Mesenchymal stem cell (in vitro differentiated cells and primary cell): ENCODE results near the gene NDC1.
"Not testable (repeated sequence)": the region's sequence is repeated elsewhere in the genome, so short reads cannot be mapped to it uniquely, and the experiment has no call there.

Source experiments
- DNase-seq: peaks from one replicate; pipeline ENCODE4 v3.0.0-alpha.2; 2013
- H2AFZ ChIP-seq: one replicate; pipeline ENCODE4 v1.6.1; 2013; ENCODE audit warnings: low read depth, mild to moderate bottlenecking, control low read depth, inconsistent platforms, low read length, moderate library complexity
- H2AK5ac ChIP-seq: 2 replicates; pipeline ENCODE4 v1.6.1; 2013; ENCODE audit warnings: low read length, moderate library complexity, mild to moderate bottlenecking, inconsistent platforms; ENCODE audit not compliant: severe bottlenecking
- H2BK120ac ChIP-seq: one replicate; pipeline ENCODE4 v1.6.1; 2013; ENCODE audit warnings: low read depth, mild to moderate bottlenecking, inconsistent platforms, low read length, moderate library complexity
- H2BK12ac ChIP-seq, 2 experiments: one replicate each; pipeline ENCODE4 v1.6.1; 2013; ENCODE audit warnings: inconsistent platforms in 2 of 2, low read length in 2 of 2, mild to moderate bottlenecking in 2 of 2, moderate library complexity in 2 of 2, control low read depth in 1 of 2
- H2BK15ac ChIP-seq: one replicate; pipeline ENCODE4 v1.6.1; 2013; ENCODE audit warnings: mild to moderate bottlenecking, low read depth, inconsistent platforms; ENCODE audit not compliant: poor library complexity, severe bottlenecking
- H2BK5ac ChIP-seq: 2 replicates; pipeline ENCODE4 v1.6.1; 2013; ENCODE audit warnings: low read depth, mild to moderate bottlenecking, low read length, control low read depth, inconsistent platforms; ENCODE audit not compliant: poor library complexity, severe bottlenecking
- H3K14ac ChIP-seq, 2 experiments: one replicate each; pipeline ENCODE4 v1.6.1; 2013; ENCODE audit warnings: inconsistent platforms in 2 of 2, low read length in 2 of 2, control low read depth in 1 of 2, mild to moderate bottlenecking in 1 of 2, moderate library complexity in 1 of 2
- H3K18ac ChIP-seq, 2 experiments: one replicate each; pipeline ENCODE4 v1.6.1; 2013; ENCODE audit warnings: inconsistent platforms in 2 of 2, low read length in 2 of 2, control low read depth in 1 of 2, low read depth in 1 of 2, mild to moderate bottlenecking in 1 of 2
- H3K23ac ChIP-seq, 2 experiments: one replicate each; pipeline ENCODE4 v1.6.1; 2013; ENCODE audit warnings: inconsistent platforms in 2 of 2, low read length in 2 of 2, mild to moderate bottlenecking in 2 of 2, moderate library complexity in 2 of 2, control low read depth in 1 of 2
- H3K27ac ChIP-seq: 2 replicates; pipeline ENCODE4 v1.5.1; 2013; ENCODE audit warnings: mild to moderate bottlenecking, moderate library complexity, low read length, control low read depth, inconsistent platforms; ENCODE audit not compliant: poor library complexity, severe bottlenecking
- H3K27me3 ChIP-seq, 2 experiments: 2 replicates each; pipeline versions ENCODE4 v1.6.1 to v1.7.0; 2013; ENCODE audit warnings: low read length in 2 of 2, mild to moderate bottlenecking in 2 of 2, moderate library complexity in 2 of 2, control low read depth in 1 of 2, inconsistent platforms in 1 of 2; ENCODE audit not compliant: control insufficient read depth in 1 of 2, insufficient read depth in 1 of 2
- H3K36me3 ChIP-seq, 2 experiments: 2 replicates each; pipeline versions ENCODE4 v1.6.1 to v1.7.0; 2013; ENCODE audit warnings: low read length in 2 of 2, control low read depth in 1 of 2, inconsistent platforms in 1 of 2, low read depth in 1 of 2, mild to moderate bottlenecking in 1 of 2; ENCODE audit not compliant: insufficient read depth in 2 of 2, control insufficient read depth in 1 of 2
- H3K4ac ChIP-seq, 2 experiments: one replicate each; pipeline ENCODE4 v1.6.1; 2013; ENCODE audit warnings: inconsistent platforms in 2 of 2, low read length in 2 of 2, mild to moderate bottlenecking in 2 of 2, moderate library complexity in 2 of 2, control low read depth in 1 of 2, low read depth in 1 of 2
- H3K4me1 ChIP-seq: 2 replicates; pipeline ENCODE4 v1.6.1; 2013; ENCODE audit warnings: low read depth, low read length, control low read depth; ENCODE audit not compliant: control insufficient read depth, insufficient read depth
- H3K4me2 ChIP-seq: 2 replicates; pipeline ENCODE4 v1.6.1; 2013; ENCODE audit warnings: low read length, mild to moderate bottlenecking, inconsistent platforms; ENCODE audit not compliant: poor library complexity, severe bottlenecking
- H3K4me3 ChIP-seq, 2 experiments: 2 replicates each; pipeline versions ENCODE4 v1.5.1 to v1.7.0; 2013; ENCODE audit warnings: low read length in 2 of 2, mild to moderate bottlenecking in 2 of 2, control low read depth in 1 of 2, low read depth in 1 of 2; ENCODE audit not compliant: insufficient read depth in 1 of 2
- H3K79me1 ChIP-seq: replicated peaks from 2 replicates; pipeline ENCODE4 v1.6.1; 2013; ENCODE audit warnings: mild to moderate bottlenecking, control low read depth, low read length, inconsistent platforms; ENCODE audit not compliant: poor library complexity, severe bottlenecking
- H3K9ac ChIP-seq: 2 replicates; pipeline ENCODE4 v1.7.0; 2013; ENCODE audit warnings: mild to moderate bottlenecking, low read length, moderate library complexity
- H3K9me3 ChIP-seq: 2 replicates; pipeline ENCODE4 v1.7.0; 2013; ENCODE audit warnings: mild to moderate bottlenecking, low read length; ENCODE audit not compliant: control insufficient read depth
- H4K8ac ChIP-seq: one replicate; pipeline ENCODE4 v1.6.1; 2013; ENCODE audit warnings: inconsistent platforms, mild to moderate bottlenecking, low read length, moderate library complexity
- H4K91ac ChIP-seq: one replicate; pipeline ENCODE4 v1.6.1; 2013; ENCODE audit warnings: mild to moderate bottlenecking, low read length, inconsistent platforms
- whole genome bisulfite sequencing: methylation state at CpG from one replicate; pipeline ENCODE4 v1.1.7; 2013; ENCODE audit warnings: mixed read lengths; 5-methylcytosine and 5-hydroxymethylcytosine counted together

NDC1 gene

DNA sequence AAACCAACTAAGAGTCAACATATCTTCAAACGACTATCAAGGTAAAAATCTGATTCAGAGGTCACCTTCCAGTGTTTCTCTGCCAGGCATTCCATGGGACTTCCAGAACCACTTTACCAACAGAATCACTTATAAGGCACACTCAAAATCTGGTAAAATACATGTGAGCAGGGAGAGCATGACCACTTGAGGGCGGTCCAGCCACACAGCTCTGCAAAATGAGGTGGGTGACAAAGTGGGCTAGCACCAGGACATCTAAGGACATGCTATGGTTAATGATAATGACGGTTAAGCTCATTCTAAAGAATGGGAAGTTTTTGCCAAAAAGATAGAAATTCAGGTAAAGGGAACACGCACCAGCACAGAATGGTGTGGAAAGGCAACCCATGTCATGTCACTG lies 74.6 kb downstream of the NDC1 start:
- no peaks in the 10 kb centered on the region for H3K79me1 ChIP-seq
- no peak overlapping the region for H2BK120ac ChIP-seq
- no peak overlapping the region for H3K4ac ChIP-seq
- H3K36me3 ChIP-seq = no peaks in the 10 kb centered on the region
- no peak overlapping the region for H4K91ac ChIP-seq
- H3K18ac ChIP-seq = no peak overlapping the region
- H3K4me1 ChIP-seq = no peaks in the 10 kb centered on the region
- H3K9ac ChIP-seq = no peak overlapping the region
- H3K27ac ChIP-seq = no peak overlapping the region
- WGBS = 98% methylated on average over 4 of the region's 4 CpGs
- H2BK15ac ChIP-seq = no peak overlapping the region
- H3K27me3 ChIP-seq = no peaks in the 10 kb centered on the region
- H3K4me3 ChIP-seq = no peak overlapping the region
- no peaks in the 10 kb centered on the region for H3K9me3 ChIP-seq
- no peak for DNase-seq
- H2AFZ ChIP-seq = no peak overlapping the region
- H3K4me2 ChIP-seq = no peak overlapping the region
- H4K8ac ChIP-seq = no peak overlapping the region
- no peak overlapping the region for H2BK12ac ChIP-seq
- no peak overlapping the region for H2AK5ac ChIP-seq
- no peak overlapping the region for H3K23ac ChIP-seq
- no peak overlapping the region for H2BK5ac ChIP-seq
- no peak overlapping the region for H3K14ac ChIP-seq

DNA sequence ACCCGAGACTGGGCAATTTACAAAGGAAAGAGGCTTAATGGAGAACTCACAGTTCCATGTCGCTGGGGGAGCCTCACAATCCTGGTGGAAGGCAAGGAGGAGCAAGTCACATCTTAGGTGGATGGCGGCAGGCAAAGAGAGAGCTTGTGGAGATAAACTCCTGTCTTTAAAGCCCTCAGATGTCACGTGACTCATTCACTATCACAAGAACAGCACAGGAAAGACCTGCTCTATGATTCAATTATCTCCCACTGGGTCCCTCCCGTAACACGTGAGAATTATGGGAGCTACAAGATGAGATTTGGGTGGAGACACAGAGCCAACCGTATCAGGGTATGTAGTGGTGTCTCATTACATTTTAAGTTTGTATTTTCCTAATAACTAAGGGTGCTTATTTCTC lies 77.6 kb downstream of the NDC1 start:
- H2AK5ac ChIP-seq, H2BK15ac ChIP-seq, H3K27ac ChIP-seq, H2BK5ac ChIP-seq, H3K4me2 ChIP-seq, H3K36me3 ChIP-seq, H2AFZ ChIP-seq, H3K27me3 ChIP-seq, H3K4me3 ChIP-seq, H3K14ac ChIP-seq, H3K9ac ChIP-seq, H4K91ac ChIP-seq, H3K23ac ChIP-seq, H3K9me3 ChIP-seq, H4K8ac ChIP-seq, H3K4ac ChIP-seq, H2BK120ac ChIP-seq, H3K18ac ChIP-seq, H3K79me1 ChIP-seq, DNase-seq, H3K4me1 ChIP-seq, H2BK12ac ChIP-seq: not testable (repeated sequence)
- WGBS = 81% methylated on average over 3 of the region's 7 CpGs

DNA sequence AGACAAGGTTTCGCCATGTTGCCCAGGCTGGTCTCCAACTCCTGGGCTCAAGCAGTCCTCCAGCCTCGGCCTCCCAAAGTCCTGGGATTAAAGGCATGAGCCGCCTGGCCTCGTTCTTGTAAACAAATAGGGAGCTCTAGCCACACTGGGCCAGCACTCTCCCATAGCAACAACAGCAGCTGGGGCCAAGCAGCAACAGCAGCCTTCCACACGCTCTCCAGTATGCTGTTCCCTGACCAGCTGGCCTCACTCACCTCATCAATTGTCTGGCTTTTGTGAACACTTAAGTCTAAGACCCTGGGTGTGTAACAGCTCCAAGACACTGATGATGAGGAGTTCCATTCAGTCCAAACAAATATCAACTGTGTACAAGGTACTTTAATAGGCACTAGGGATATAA lies 82.2 kb downstream of the NDC1 start:
- Histone ChIP-seq H3K4me3 (no peak overlapping the region), H2BK12ac (no peak overlapping the region), H2AK5ac (no peak overlapping the region), H3K4ac (no peak overlapping the region), H3K18ac (no peak overlapping the region), H2BK5ac (no peak overlapping the region), H3K27ac (no peak overlapping the region), H4K8ac (no peak overlapping the region), H3K27me3 (peaks cover 0 to 20% of the 10 kb centered on the region in 2 experiments), H3K4me1 (no peaks in the 10 kb centered on the region), H3K79me1 (no peaks in the 10 kb centered on the region), H2AFZ (no peak overlapping the region), H3K36me3 (no peaks in the 10 kb centered on the region), H4K91ac (no peak overlapping the region), H3K23ac (no peak overlapping the region), H3K9ac (no peak overlapping the region), H3K14ac (no peak overlapping the region), H2BK120ac (no peak overlapping the region), H3K9me3 (no peaks in the 10 kb centered on the region), H3K4me2 (no peak overlapping the region), H2BK15ac (no peak overlapping the region)
- no peak for DNase-seq
- WGBS = 82% methylated on average over 5 of the region's 5 CpGs

DNA sequence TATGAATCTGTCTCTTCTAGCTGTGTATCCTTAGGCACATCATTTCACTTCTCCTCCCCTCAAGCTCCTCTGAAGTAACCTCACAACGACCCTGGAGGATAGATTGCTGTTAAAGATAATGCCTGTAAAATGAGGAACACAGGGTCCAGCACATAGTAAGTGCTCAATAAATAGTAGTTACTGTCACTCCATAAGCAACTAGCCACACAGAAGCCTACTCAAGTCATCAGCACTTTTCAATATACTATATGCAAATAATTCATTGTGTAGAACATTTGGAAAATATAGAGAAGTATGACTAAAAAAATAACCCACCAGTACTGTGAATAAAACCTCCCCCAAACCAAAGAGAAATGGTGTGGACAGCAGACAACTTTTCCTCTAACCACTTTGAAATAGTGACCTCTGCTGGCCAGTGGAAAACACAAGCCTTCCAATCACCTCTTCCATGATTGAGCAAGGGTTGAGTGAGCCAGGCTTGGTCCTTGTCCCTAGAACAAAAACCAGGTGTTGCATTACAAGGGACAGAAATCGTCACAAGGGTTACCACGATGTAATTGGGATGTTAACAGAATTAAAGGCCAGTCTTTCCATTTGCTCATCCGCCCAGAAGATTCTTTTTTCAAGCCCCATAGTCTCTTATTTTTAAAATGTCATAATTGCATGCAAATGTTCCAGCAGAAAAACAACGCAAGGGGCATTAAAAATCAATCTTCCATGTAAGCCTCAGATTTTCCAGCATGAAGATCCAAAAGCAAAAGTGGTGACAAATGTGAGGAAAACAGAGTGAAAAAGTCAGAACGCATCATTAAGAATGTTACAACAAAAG lies 83.4 kb downstream of the NDC1 start:
- H3K23ac ChIP-seq = no peak overlapping the region
- H4K91ac ChIP-seq = no peak overlapping the region
- H2BK12ac ChIP-seq = no peak overlapping the region
- H2BK15ac ChIP-seq = no peak overlapping the region
- H4K8ac ChIP-seq = no peak overlapping the region
- H3K4me3 ChIP-seq = no peak overlapping the region
- no peak overlapping the region for H3K9ac ChIP-seq
- H3K9me3 ChIP-seq = no peaks in the 10 kb centered on the region
- H3K36me3 ChIP-seq = no peaks in the 10 kb centered on the region
- H3K4me1 ChIP-seq = no peaks in the 10 kb centered on the region
- H3K4me2 ChIP-seq = no peak overlapping the region
- H3K27me3 ChIP-seq = peaks cover 0 to 28% of the 10 kb centered on the region in 2 experiments
- no peak overlapping the region for H2BK5ac ChIP-seq
- H2AK5ac ChIP-seq = no peak overlapping the region
- no peak overlapping the region for H2BK120ac ChIP-seq
- DNase-seq = peak; percentile 66
- no peak overlapping the region for H2AFZ ChIP-seq
- H3K14ac ChIP-seq = no peak overlapping the region
- no peak overlapping the region for H3K4ac ChIP-seq
- H3K18ac ChIP-seq = no peak overlapping the region
- no peaks in the 10 kb centered on the region for H3K79me1 ChIP-seq
- WGBS = 62% methylated on average over 5 of the region's 6 CpGs
- no peak overlapping the region for H3K27ac ChIP-seq
